HFFc6 (cell line): ENCODE data around the gene SHB. TPM values are rescaled to one million over a fixed set of nuclear protein-coding genes. Genes with fewer than 3 reads are reported as not detected.

Experiments used
- DNase-seq: peaks from one replicate; pipeline ENCODE4 v3.0.0-alpha.2; 2018
- H3K27ac Mint-ChIP-seq: 2 replicates; pipeline ENCODE4 v1.8.0; 2020; ENCODE audit warnings: mild to moderate bottlenecking, mixed read lengths
- H3K27me3 Mint-ChIP-seq: 2 replicates; pipeline ENCODE4 v1.8.0; 2021; ENCODE audit warnings: mild to moderate bottlenecking, moderate library complexity, mixed read lengths; ENCODE audit not compliant: insufficient read depth
- H3K36me3 Mint-ChIP-seq: 2 replicates; pipeline ENCODE4 v1.8.0; 2021; ENCODE audit warnings: low read depth, mixed read lengths
- H3K4me1 Mint-ChIP-seq: 2 replicates; pipeline ENCODE4 v1.8.0; 2020; ENCODE audit warnings: low read depth, mixed read lengths
- H3K4me3 Mint-ChIP-seq: 2 replicates; pipeline ENCODE4 v1.8.0; 2020; ENCODE audit warnings: mild to moderate bottlenecking, moderate library complexity, mixed read lengths
- H3K9me3 Mint-ChIP-seq: 2 replicates; pipeline ENCODE4 v1.8.0; 2020; ENCODE audit warnings: mild to moderate bottlenecking, mixed read lengths
- total RNA-seq, 6 experiments: library from RNA; stranded (reverse); fragmentation: NEBNext Ultra II Directional; extraction: Animal tissue kit (Norgen Biotek cat#: 25700); gene quantifications; 2 replicates in 1 of 6; 3 replicates in 5 of 6; pipeline ENCODE4 v1.2.3, GENCODE V29; 2021
- TF ChIP-seq, protein P1 (sequence below): fragments of 200-600 bp; sonication (generic); IDR thresholded peaks from 2 replicates; pipeline ENCODE4 v1.5.0; 2021; ENCODE audit warnings: antibody characterized with exemption, mild to moderate bottlenecking

The SHB gene
- total RNA-seq, 6 experiments from 2014 or later: 26.8 to 29.8 (median 28.6) TPM

DNA sequence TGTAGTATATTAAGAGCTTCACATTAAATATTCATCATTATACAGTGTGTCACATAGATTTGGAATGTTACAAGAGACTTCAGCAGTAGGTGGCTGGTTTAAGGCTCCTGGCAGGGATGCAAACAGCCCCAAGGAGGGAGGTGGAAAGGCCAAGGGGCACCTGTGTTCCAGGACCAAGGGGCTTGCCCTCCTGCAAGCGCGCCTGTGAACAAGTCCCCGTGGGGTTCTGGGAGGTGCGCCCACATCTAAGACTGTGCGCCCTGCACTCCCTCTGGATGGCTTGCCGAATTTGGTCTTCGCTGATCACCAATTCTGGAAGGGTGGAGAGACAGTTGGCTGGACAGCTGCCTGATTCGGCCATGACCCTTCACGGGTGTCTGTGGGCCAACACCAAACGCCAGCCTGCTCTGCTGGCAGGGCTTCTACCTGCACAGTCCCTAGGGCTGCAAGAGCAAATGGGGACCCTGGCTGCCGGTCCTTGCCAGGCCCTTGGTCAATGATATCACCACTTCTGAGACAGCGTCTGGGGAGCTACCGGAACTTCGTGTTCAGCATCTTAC, 153.0 kb downstream of the SHB start:
- peaks cover 16% of the 10 kb centered on the region for H3K27me3 Mint-ChIP-seq
- TF ChIP-seq, protein P1, sequence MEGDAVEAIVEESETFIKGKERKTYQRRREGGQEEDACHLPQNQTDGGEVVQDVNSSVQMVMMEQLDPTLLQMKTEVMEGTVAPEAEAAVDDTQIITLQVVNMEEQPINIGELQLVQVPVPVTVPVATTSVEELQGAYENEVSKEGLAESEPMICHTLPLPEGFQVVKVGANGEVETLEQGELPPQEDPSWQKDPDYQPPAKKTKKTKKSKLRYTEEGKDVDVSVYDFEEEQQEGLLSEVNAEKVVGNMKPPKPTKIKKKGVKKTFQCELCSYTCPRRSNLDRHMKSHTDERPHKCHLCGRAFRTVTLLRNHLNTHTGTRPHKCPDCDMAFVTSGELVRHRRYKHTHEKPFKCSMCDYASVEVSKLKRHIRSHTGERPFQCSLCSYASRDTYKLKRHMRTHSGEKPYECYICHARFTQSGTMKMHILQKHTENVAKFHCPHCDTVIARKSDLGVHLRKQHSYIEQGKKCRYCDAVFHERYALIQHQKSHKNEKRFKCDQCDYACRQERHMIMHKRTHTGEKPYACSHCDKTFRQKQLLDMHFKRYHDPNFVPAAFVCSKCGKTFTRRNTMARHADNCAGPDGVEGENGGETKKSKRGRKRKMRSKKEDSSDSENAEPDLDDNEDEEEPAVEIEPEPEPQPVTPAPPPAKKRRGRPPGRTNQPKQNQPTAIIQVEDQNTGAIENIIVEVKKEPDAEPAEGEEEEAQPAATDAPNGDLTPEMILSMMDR: no peak
- no peak overlapping the region for H3K4me3 Mint-ChIP-seq
- H3K27ac Mint-ChIP-seq: no peak overlapping the region
- H3K36me3 Mint-ChIP-seq: peaks cover 5% of the 10 kb centered on the region; the same call in 1 of the 2 replicates
- peaks cover 9% of the 10 kb centered on the region for H3K4me1 Mint-ChIP-seq
- H3K9me3 Mint-ChIP-seq: no peaks in the 10 kb centered on the region
- no peak for DNase-seq

DNA sequence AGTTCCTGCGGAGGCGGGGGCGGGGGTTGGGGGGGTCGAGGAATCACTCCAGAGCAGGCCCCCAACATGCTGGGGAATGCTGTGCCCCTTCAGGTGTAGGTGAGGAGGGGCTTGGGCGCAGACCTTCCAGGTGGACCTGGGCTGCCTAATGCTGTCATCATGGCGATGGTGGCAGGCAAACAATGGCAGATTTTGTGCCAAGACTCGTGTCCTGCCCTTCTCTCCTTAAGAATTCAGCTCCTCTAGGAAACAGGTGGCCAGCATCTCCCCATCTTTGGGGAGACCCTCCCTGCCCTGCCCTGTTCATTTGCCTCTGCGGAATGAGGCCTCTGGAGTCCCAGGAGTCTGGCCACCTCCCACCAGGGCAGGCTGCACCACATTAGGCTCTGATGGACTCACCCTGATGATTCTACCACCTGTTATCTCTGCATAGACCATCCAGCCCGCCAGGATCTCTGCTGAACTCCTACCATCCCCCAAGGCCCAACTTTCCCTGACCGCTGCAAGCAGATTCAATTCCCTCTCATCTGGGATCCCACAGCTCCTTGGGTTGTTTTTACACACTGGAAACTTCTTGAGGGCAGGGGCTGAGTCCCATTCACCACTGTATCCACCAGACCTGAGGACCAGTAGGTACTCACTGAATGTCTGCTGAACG, 154.2 kb downstream of the SHB start:
- H3K9me3 Mint-ChIP-seq: no peaks in the 10 kb centered on the region
- no peak for DNase-seq
- peaks cover 19% of the 10 kb centered on the region for H3K27me3 Mint-ChIP-seq
- no peak overlapping the region for H3K4me3 Mint-ChIP-seq
- H3K36me3 Mint-ChIP-seq: peaks cover 5% of the 10 kb centered on the region; the same call in 1 of the 2 replicates
- peaks cover 9% of the 10 kb centered on the region for H3K4me1 Mint-ChIP-seq
- H3K27ac Mint-ChIP-seq: no peak overlapping the region
- TF ChIP-seq, protein P1: no peak

DNA sequence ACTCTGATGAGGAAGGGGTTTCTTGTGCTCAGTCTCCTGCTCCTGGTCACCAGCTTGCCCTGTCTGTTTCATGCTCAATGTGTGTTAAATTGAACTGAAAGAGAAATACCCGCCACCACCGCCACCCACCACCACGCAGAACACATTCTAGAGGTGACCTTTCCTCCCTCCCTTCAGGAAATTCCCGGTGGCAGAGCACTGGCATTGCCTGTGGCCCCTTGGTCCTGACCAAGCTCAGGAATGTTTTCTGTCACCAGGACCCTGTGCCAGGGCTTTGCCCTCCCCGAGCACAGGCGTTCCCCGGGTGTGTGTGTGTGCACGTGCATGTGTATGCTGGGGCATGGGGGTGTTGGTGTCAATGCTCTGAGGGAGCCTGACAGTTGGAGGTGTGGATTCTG, 154.9 kb downstream of the SHB start:
- no peaks in the 10 kb centered on the region for H3K9me3 Mint-ChIP-seq
- H3K36me3 Mint-ChIP-seq: peaks cover 5% of the 10 kb centered on the region; the same call in 1 of the 2 replicates
- no peak for DNase-seq
- TF ChIP-seq, protein P1: no peak
- peaks cover 19% of the 10 kb centered on the region for H3K27me3 Mint-ChIP-seq
- no peak overlapping the region for H3K4me3 Mint-ChIP-seq
- peaks cover 9% of the 10 kb centered on the region for H3K4me1 Mint-ChIP-seq
- 0 out of 2 replicates have a peak overlapping the region, but pooled peaks have one; percentile 10 for H3K27ac Mint-ChIP-seq

DNA sequence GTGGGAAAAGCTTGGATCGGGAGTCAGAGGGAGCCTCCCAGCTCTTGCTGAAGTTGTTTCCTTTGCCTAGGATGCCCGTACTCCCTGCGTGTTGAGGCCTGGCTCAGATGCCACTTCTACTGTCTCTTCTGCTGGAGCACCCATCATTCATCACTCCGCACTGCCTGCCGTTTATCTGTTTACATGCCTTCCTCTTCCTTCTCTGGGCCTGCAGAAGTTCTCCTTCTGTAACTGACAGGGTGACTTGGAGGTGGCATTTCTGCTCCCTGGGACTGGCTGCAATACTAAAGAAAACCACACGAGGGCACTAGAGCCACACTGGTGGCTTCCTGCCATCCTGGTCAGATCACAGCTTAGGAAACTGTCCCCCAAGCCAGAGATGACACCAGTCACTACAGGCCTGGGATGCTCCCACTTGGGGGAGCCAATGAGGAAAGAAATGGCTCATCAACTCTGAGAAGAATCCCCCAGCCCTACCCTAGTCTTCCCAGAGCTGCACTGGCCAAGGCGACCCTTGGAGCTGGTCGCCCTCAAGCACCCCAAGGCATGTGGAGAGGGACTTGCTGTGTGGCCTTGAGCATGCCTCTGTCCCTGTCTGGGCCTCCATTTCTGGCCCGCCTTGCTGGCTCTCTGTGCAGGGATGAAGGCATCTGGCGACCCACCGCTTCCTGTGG, 155.4 kb downstream of the SHB start:
- H3K9me3 Mint-ChIP-seq: no peaks in the 10 kb centered on the region
- peak; percentile 73 for DNase-seq
- H3K4me3 Mint-ChIP-seq: no peak overlapping the region; the same call in 1 of the 2 replicates
- H3K36me3 Mint-ChIP-seq: peaks cover 5% of the 10 kb centered on the region; the same call in 1 of the 2 replicates
- H3K4me1 Mint-ChIP-seq: peaks cover 14% of the 10 kb centered on the region
- H3K27me3 Mint-ChIP-seq: peaks cover 19% of the 10 kb centered on the region
- H3K27ac Mint-ChIP-seq: peak overlapping the region; percentile 10
- TF ChIP-seq, protein P1: peak; percentile 98

DNA sequence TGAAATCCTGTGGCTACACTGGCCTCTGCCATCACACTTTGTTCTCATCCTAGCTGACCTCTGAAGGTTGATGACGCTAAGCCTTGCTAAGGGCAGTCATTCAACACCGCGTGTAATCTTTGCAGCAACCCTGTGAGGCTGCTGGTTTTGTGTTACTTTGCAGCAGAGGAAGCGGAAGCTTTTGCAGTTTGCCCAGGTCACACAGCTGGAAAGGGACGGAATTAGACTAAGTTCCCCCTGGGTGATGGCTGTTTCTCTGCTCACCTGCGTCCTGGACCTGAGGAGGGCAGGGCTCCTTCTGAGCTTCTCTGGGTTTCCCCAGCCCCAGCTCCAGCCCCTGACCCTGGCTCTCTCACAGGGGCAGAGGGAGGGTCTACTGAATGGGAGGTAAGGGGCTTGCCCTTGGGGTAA, 157.8 kb downstream of the SHB start:
- Mint-ChIP-seq H3K27ac (no peak overlapping the region), H3K4me1 (peaks cover 20% of the 10 kb centered on the region), H3K36me3 (peaks cover 5% of the 10 kb centered on the region; the same call in 1 of the 2 replicates), H3K9me3 (no peaks in the 10 kb centered on the region), H3K27me3 (peaks cover 13% of the 10 kb centered on the region), H3K4me3 (no peak overlapping the region)
- TF ChIP-seq, protein P1: no peak
- DNase-seq: no peak
